ENCODE results near the gene MYH4. TPM values are rescaled to one million over a fixed set of nuclear protein-coding genes. Genes with fewer than 3 reads are reported as not detected.

The MYH4 gene
- total and polyA plus RNA-seq, 2 donors (not counting 1 experiment from before 2014, with no cell fraction given): not detected

DNA sequence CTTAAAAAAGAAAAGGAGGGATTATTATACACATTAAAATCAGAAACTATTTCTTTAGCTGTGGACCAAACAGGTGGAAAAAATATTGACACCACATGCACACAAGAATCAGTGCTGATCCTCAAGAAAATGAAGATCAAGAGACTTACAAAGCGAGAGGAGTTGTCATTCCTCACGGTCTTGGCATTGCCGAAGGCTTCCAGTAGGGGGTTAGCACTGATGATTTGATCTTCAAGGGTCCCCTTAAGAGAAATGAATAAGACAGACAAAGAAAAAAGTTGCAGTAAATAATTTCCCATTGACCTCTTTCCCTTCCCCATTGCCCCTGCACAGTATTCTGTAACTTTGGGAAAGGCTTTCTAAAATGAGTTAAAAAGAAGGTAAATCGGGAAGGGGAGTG, 6.0 kb downstream of the MYH4 start:
- WGBS (ENCODE audit: insufficient coverage): 67% methylated on average over 3 of the region's 4 CpGs
- ChIA-PET POLR2A (no interaction called here), CTCF (no interaction called here)
- Histone ChIP-seq H3K27ac (ENCODE audit: low read length in 2 of 2) (no peak overlapping the region), H3K79me2 (ENCODE audit: control insufficient read depth, insufficient read depth, low read length) (no peaks in the 10 kb centered on the region), H3K27me3 (replicated peaks in 1 of 4; ENCODE audit: control extremely low read depth in 1 of 4, control insufficient read depth in 3 of 4, insufficient read depth in 4 of 4, low read length in 3 of 4) (no peaks in the 10 kb centered on the region), H3K4me2 (replicated peaks; ENCODE audit: low read depth, low read length, poor library complexity, severe bottlenecking) (no peak overlapping the region), H3K4me3 (ENCODE audit: control extremely low read depth in 1 of 5, extremely low read depth in 1 of 5, insufficient read depth in 1 of 5, low read depth in 2 of 5, low read length in 4 of 5) (no peak overlapping the region), H3K36me3 (replicated peaks in 1 of 2; ENCODE audit: control extremely low read depth in 1 of 2, control insufficient read depth in 1 of 2, extremely low read depth in 1 of 2, insufficient read depth in 2 of 2, low read length in 1 of 2) (no peaks in the 10 kb centered on the region), H3K9ac (ENCODE audit: low read length) (no peak overlapping the region), H4K20me1 (ENCODE audit: control insufficient read depth, insufficient read depth, low read length, poor library complexity, severe bottlenecking) (no peaks in the 10 kb centered on the region), H3K9me3 (ENCODE audit: control extremely low read depth in 1 of 3, control insufficient read depth in 2 of 3, insufficient read depth in 1 of 3, low read length in 2 of 3) (no peaks in the 10 kb centered on the region), H2AFZ (ENCODE audit: insufficient read depth, low read depth, low read length, poor library complexity, severe bottlenecking) (no peak overlapping the region), H3K4me1 (ENCODE audit: control insufficient read depth in 2 of 2, insufficient read depth in 2 of 2, low read length in 2 of 2) (no peaks in the 10 kb centered on the region)
- intact Hi-C loops (cut with micrococcal nuclease): no loop called here
- H3K9me3 Mint-ChIP-seq (ENCODE audit: insufficient read depth): peaks cover 2% of the 10 kb centered on the region
- DNase-seq (no peak), ATAC-seq (ENCODE audit: low read depth) (no peak)
- H3K4me1 Mint-ChIP-seq: no peaks in the 10 kb centered on the region
- TF ChIP-seq EZH2 (IDR thresholded peaks at IDR 0.05; ENCODE audit: borderline replicate concordance, insufficient read depth, low read depth, low read length, poor library complexity, severe bottlenecking) (no peak), CTCF (IDR thresholded peaks at IDR 0.05) (no peak)
- no peak overlapping the region for H3K27ac Mint-ChIP-seq
- H3K4me3 Mint-ChIP-seq: no peak overlapping the region
- H3K27me3 Mint-ChIP-seq: peaks cover 31% of the 10 kb centered on the region

GRCh38 chr17:10460062-10460461, 9.3 kb downstream of the MYH4 start:
- Mint-ChIP-seq H3K27ac (no peak overlapping the region), H3K9me3 (ENCODE audit: insufficient read depth) (peaks cover 2% of the 10 kb centered on the region), H3K27me3 (peaks cover 31% of the 10 kb centered on the region), H3K4me3 (no peak overlapping the region), H3K4me1 (no peaks in the 10 kb centered on the region)
- POLR2A ChIA-PET: no interaction called here
- no peak overlapping the region for H2AFZ ChIP-seq (ENCODE audit: insufficient read depth, low read depth, low read length, poor library complexity, severe bottlenecking)
- ATAC-seq (ENCODE audit: low read depth) (no peak), DNase-seq (no peak)
- intact Hi-C loops (cut with micrococcal nuclease): no loop called here
- 98% methylated on average over 4 of the region's 4 CpGs for WGBS (ENCODE audit: insufficient coverage)
- no peaks in the 10 kb centered on the region for H3K9me3 ChIP-seq (ENCODE audit: control extremely low read depth in 1 of 3, control insufficient read depth in 2 of 3, insufficient read depth in 1 of 3, low read length in 2 of 3)
- H3K4me1 ChIP-seq (ENCODE audit: control insufficient read depth in 2 of 2, insufficient read depth in 2 of 2, low read length in 2 of 2): no peaks in the 10 kb centered on the region
- H3K27me3 ChIP-seq (replicated peaks in 1 of 4; ENCODE audit: control extremely low read depth in 1 of 4, control insufficient read depth in 3 of 4, insufficient read depth in 4 of 4, low read length in 3 of 4): no peaks in the 10 kb centered on the region
- H4K20me1 ChIP-seq (ENCODE audit: control insufficient read depth, insufficient read depth, low read length, poor library complexity, severe bottlenecking): no peaks in the 10 kb centered on the region
- H3K79me2 ChIP-seq (ENCODE audit: control insufficient read depth, insufficient read depth, low read length): no peaks in the 10 kb centered on the region
- CTCF ChIA-PET: no interaction called here
- H3K36me3 ChIP-seq (replicated peaks in 1 of 2; ENCODE audit: control extremely low read depth in 1 of 2, control insufficient read depth in 1 of 2, extremely low read depth in 1 of 2, insufficient read depth in 2 of 2, low read length in 1 of 2): no peaks in the 10 kb centered on the region
- no peak overlapping the region for H3K4me3 ChIP-seq (ENCODE audit: control extremely low read depth in 1 of 5, extremely low read depth in 1 of 5, insufficient read depth in 1 of 5, low read depth in 2 of 5, low read length in 4 of 5)
- no peak overlapping the region for H3K9ac ChIP-seq (ENCODE audit: low read length)
- H3K4me2 ChIP-seq (replicated peaks; ENCODE audit: low read depth, low read length, poor library complexity, severe bottlenecking): no peak overlapping the region
- no peak overlapping the region for H3K27ac ChIP-seq (ENCODE audit: low read length in 2 of 2)
- no peak for TF ChIP-seq CTCF (IDR thresholded peaks at IDR 0.05)
- no peak for TF ChIP-seq EZH2 (IDR thresholded peaks at IDR 0.05; ENCODE audit: borderline replicate concordance, insufficient read depth, low read depth, low read length, poor library complexity, severe bottlenecking)
